ENCODE measurements around the gene SWAP70.
"Not testable (repeated sequence)": the region's sequence is repeated elsewhere in the genome, so short reads cannot be mapped to it uniquely, and the experiment has no call there.

SWAP70 gene

GRCh38 chr11:9722023-9722422 lies 58.1 kb downstream of the SWAP70 start:
- no peak for DNase-seq (ENCODE audit: low spot score)

GRCh38 chr11:9722893-9723292 lies 59.0 kb downstream of the SWAP70 start:
- DNase-seq (ENCODE audit: low spot score), result no peak

GRCh38 chr11:9726321-9727022 lies 62.6 kb downstream of the SWAP70 start:
- DNase-seq (ENCODE audit: low spot score), result no peak

- no peak for DNase-seq (ENCODE audit: low spot score)
Measured at GRCh38 chr11:9728058-9728457, 64.2 kb downstream of the SWAP70 start.

- DNase-seq (ENCODE audit: low spot score), result no peak
Measured at GRCh38 chr11:9731256-9731655, 67.4 kb downstream of the SWAP70 start.

- no peak for DNase-seq (ENCODE audit: low spot score)
Measured at GRCh38 chr11:9732453-9732852, 68.6 kb downstream of the SWAP70 start.

- no peak for DNase-seq (ENCODE audit: low spot score)
Measured at GRCh38 chr11:9733212-9733611, 69.3 kb downstream of the SWAP70 start.

GRCh38 chr11:9735236-9735635 lies 71.4 kb downstream of the SWAP70 start:
- DNase-seq (ENCODE audit: low spot score), result no peak

GRCh38 chr11:9735919-9736318 lies 72.0 kb downstream of the SWAP70 start:
- no peak for DNase-seq (ENCODE audit: low spot score)

GRCh38 chr11:9736365-9736764 lies 72.5 kb downstream of the SWAP70 start:
- DNase-seq (ENCODE audit: low spot score), result no peak

- DNase-seq (ENCODE audit: low spot score), result no peak
Measured at GRCh38 chr11:9738116-9738515, 74.2 kb downstream of the SWAP70 start.

- no peak for DNase-seq (ENCODE audit: low spot score)
Measured at GRCh38 chr11:9738707-9739106, 74.8 kb downstream of the SWAP70 start.

GRCh38 chr11:9739123-9739900 lies 75.4 kb downstream of the SWAP70 start:
- no peak for DNase-seq (ENCODE audit: low spot score)

GRCh38 chr11:9740202-9740883 lies 76.5 kb downstream of the SWAP70 start:
- DNase-seq (ENCODE audit: low spot score), result no peak

- DNase-seq (ENCODE audit: low spot score), result no peak
Measured at GRCh38 chr11:9741260-9741659, 77.4 kb downstream of the SWAP70 start.

- DNase-seq (ENCODE audit: low spot score), result not testable (repeated sequence)
Measured at GRCh38 chr11:9743512-9743911, 79.6 kb downstream of the SWAP70 start.

GRCh38 chr11:9745411-9746211 lies 81.7 kb downstream of the SWAP70 start:
- DNase-seq (ENCODE audit: low spot score), result peak; percentile 60

- DNase-seq (ENCODE audit: low spot score), result no peak
Measured at GRCh38 chr11:9747229-9747628, 83.4 kb downstream of the SWAP70 start.

- no peak for DNase-seq (ENCODE audit: low spot score)
Measured at GRCh38 chr11:9747828-9748227, 84.0 kb downstream of the SWAP70 start.

- peak; percentile 68 for DNase-seq (ENCODE audit: low spot score)
Measured at GRCh38 chr11:9748361-9748970, 84.6 kb downstream of the SWAP70 start.

- no peak for DNase-seq (ENCODE audit: low spot score)
Measured at GRCh38 chr11:9750551-9750950, 86.7 kb downstream of the SWAP70 start.

- DNase-seq (ENCODE audit: low spot score), result no peak
Measured at GRCh38 chr11:9752091-9752490, 88.2 kb downstream of the SWAP70 start.

Data from germinal center (tissue), 1 donor.